UCSD-AML1 (cell line): Measurements from ENCODE around the gene PBX2.
"Not testable (repeated sequence)": the region's sequence is repeated elsewhere in the genome, so short reads cannot be mapped to it uniquely, and the experiment has no call there.

Source experiments
- DNase-seq: peaks from one replicate; lab custom pipeline; 2025; ENCODE audit not compliant: unreplicated experiment; lab: John Stamatoyannopoulos, UW

Gene PBX2

DNA sequence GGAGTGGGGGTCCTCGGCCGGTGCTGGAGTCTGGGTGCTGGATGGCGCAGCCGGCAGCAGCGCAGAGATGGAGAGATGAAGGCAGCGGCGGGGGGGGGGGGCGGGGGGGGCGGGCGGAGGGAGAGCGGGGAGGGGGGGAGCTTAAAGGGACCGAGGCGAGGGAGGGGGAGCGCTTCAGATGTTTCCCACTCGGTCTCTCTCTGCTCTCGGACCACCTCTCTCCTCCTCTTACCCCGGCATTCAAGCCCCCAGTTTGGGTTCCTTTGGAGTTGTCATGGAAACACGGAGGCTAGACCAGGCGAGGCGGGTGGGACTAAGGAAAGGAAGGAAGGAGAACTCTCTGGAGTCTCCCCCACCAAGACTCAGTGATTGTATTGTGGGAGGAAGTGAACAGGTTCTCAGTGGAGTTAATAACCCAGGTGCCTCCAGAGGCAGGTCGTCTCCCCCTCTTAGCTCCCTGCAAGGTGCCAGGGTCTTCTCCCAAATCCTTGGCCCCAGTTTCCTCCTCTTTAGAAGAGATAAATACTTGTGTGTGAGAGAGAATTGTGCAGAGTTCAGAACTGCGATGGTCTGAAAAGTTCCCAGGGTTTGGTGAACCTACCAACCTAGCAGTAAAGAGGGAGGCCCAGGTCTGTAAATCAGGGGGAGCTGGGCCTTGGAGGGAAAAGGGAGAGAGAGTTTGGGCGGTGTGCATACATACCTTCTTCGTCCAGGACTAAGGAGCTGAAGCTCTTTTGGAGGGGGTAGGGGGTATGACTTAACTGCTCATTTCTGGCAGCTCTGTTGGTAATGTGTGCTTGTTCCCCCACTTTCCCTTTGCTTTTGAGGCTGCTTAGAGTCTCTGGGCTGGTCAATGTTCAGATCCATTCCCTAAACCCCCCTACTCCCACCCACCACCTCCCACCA lies 37.9 kb downstream of the PBX2 start, which contains the start of gene PRRT1:
Gene PRRT1, minus strand, starts transcription at position 77 of the 906 bp plus-strand sequence. CDS start 112 bp downstream, outside the sequence.
- no peak for DNase-seq

DNA sequence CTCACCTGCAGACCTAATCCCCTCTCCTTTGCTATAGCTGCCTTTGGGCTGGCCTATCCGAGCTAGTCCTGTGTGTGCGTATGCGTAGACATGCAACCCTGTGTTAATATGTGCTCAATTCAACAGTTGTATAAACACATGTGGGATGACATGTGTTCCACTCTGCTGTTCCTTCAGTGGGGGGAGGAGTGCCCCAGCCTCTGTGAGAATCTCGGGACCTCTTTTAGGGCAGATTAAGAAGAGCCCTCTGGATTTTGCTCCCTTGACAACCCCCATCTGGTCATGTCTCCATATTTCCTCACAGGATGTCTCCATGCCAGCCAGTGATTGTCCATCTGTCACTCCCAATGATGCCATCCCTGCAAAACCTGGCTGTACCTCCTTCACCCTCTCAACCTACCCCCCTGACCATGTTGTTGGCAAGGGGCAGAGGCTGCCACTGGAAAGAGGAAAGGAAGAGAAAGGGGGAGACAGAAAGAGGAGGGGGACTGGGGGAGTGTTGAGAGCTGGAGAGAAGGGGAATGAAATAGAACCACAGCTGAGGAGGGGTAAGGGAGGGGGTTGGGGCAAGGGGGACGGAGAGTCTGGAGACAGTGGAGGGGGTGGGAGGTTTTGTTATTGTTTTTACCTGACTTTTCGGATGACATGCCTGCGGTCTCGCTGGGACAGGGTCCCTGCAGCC lies 38.7 kb downstream of the PBX2 start:
- DNase-seq = no peak

DNA sequence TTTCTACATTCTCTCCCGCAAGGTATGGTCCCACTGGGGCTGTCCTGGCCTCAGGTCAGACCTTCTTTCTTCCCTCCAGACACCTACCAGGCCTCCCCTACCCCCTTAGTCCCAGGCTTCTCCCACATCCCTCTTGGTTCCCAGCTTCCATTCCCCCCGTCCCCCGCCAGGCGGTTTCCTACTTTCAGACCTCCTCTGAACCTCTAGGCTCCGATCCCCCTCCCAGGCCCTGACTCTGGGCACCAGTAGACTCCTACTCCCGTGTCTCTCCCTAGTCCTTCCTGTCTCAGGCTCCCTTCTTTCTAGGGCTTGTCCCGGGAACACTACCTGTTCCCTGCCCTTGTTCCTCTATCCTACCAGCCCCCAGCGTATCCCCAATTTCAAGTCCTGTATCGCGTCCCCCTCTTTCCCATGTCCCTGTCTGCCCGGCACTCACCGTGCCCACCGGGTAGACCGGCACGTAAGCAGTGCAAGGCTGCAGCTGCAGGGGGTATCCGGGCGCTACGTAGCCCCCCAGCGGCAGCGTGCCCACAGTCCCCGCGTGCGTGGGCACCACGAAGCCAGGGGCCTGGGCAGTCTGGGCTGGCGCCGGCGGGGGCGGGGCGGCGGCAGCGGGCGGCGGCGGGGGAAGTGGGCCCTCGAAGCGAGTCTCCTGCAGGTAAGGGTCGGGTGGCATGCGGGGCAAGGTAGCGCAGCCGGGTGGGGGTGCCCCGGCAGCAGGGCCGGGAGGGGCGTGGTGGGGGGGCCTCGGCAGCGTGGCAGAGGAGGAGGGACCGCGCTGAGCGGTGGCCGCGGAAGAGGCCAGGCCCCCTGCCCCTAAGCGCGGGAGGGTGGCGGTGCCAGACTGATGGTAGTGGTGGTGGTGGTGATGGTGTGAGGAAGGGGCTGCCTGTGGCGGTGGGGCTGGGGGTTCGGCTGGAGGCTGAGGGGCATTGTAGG lies 39.8 kb downstream of the PBX2 start:
- DNase-seq = no peak

DNA sequence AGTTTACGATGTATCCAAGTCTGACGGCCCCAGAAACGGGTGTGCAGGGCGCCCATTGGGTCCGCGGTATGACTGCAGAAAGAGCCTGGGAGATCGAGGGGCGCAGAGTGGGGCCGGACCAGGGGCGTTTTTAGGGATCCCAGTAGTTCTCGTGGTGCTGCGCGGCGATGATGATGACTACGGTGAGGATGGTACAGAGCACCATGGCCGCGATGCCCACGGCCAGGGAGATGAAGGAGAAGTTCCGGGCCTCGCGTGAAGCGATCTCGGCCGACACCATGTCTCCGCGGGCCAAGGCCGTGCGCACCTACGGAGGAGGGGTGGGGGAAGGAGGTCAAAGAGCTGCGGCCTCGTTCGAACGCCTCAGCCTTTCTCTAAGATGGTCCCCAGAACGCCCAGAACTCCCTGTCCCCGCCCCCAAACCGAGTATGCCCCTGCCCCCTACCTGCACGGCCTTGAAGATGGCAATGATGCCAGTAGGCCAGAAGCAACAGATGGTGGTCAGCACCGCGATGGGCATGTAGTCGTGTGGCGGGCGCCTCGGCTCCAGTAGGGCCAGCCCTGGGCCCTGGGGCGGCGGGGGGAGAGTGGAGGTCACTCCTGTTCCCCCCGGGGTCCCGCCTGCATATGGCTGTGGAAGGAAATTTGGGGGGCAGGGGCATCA lies 40.8 kb downstream of the PBX2 start:
- no peak for DNase-seq

DNA sequence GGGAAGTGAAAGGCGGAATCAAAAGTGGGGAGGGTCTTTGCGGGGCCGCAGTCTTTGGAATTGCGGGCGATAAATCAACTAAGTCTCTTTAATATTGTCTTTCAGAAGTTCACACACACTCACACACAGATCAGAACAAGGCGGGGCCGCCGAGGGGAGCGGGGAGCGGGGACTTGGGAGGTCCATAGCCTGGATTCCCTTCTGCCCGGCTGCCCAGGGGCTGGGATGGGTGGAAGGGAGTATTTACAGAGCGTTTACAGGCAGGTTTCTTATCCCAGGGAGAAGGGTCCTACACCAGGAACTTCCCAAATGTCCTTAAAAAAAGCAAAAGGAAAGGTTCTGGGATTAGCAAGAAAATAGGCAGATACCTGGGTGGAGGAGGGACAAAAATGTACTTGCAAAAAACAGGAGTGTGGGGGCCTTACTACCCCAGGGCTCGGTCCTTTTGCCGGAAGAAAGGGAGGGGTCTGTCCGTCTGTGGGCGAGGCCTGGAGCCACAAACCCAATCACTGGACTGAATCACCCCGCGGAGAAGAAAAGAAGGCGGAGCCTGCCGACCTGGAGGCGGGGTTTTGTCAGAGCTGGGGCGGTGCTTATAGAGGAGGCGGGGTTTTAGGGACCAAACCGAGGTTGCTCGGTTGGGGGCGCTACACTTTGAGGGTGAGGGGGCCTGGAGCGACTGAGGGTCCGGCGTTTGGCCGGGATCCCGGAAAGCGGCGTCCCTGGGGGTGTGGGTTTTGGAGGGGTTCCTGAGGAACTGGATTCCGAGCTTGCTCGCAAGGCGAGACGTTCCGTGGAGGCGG lies 41.5 kb downstream of the PBX2 start:
- DNase-seq = no peak

DNA sequence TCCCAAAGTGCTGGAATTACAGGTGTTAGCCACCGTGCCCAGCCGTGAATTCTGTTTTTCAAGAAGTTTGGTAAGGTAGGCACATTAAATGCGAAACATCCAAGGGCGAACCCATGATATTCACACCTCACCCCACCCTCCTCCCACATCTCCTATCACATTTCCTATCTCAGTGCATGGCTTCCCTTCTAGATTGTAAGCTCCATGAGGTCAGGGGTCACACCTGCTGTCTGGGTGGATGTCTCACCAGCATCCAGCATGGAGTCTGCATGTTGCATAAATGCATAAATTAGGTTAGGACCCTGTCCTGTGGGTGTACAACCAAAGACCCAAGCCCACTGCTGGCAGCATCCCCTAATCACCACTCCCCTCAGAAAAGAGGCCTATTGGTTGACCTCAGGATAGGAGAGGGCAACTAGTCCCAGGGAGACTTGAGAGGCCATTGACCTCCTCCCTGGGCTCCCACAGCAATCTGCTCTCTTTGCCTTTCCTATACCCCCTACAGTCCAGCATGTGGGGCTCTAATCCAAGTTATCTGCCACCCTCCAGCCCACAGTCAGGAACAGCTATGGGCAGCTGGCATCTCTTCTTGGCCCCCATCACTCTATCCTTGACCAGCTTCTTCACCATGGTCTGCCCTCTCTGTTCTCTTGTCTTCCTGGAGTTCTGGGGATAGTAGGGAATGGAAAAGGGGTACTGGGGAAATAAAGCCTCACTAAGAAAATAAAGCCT lies 42.4 kb downstream of the PBX2 start:
- no peak for DNase-seq

DNA sequence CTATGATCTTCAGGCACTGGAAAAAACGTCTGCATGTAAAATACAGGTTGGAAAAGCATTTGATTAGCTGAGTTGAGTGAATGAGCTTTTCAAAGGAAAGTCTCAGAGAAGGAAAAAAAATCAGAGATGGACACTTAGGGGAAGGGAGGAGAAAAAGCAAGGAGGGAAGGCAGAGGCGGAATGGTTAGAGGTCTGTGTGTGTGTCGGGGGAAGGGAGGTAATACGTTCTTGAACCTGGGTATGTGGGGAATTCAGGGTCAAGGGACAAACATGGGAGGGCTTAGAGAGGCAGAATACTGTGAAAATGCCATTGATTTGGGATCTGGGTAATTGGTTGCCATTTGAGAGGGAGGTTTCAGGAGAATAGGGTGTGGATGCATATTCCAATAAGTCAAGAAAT lies 43.3 kb downstream of the PBX2 start:
- no peak for DNase-seq

DNA sequence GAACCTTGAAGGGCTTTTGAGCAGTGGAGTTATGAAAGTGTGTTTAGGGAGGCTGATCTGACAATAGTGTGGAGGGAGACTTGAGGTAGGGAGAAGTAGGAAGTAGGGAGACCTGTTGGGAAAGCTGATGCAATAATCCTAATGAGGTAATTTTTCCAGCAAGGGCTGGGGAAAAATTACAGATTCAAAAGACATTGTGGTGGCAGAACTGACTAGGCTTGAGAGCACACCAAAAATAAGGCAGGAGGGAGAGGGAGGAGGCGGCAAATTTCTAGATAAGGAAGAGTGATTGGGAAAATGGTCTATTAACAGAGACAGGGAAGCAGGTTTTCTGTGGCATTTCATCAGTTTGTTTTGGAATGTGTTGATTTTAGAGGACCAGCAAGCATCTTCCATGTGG lies 43.7 kb downstream of the PBX2 start:
- DNase-seq = no peak

DNA sequence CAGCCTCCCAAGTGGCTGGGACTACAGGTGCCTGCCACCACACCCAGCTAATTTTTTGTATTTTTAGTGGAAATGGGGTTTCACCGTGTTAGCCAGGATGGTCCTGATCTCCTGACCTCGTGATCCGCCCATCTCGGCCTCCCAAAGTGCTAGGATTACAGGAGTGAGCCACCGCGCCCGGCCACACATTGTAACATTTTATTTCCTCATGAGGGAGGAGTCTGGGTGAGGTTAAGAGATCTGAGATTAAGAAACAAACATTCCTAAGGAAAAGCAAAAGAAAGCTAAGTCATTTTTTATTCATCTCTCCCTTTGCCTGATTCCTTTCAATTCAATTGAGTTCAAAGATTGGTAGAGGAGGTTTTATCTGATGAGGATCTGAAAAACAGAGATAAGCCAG lies 45.8 kb downstream of the PBX2 start:
- not testable (repeated sequence) for DNase-seq

DNA sequence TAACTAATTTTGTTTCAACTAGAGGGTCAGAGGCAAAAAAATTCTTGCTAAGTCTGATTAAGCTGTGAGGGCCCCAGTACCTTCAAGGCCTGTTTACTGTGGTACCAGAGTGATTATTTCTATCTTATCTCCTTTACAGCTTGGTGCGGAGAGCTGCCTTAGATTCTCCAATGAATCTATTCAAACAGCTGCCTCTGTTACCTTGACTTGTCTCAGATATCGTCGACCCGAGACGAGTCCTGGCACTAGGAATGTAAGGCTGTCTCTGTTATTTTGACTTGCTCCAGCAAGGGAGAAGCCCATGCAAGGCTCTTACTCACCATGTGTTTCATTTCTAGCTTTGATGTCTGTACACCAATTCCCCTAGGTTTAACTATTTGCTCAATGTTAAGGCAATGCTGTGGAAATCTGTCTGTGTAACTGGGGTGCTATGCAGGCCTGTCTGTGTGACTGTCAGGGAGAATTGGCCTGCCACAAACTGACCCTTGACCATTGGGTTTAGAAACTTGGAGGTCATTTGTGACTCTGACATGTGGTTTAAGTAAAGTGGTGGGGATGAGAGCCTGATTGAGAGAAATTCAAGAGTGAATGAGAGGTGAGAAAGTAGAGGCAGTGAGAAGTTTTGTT lies 49.5 kb downstream of the PBX2 start:
- DNase-seq = no peak

DNA sequence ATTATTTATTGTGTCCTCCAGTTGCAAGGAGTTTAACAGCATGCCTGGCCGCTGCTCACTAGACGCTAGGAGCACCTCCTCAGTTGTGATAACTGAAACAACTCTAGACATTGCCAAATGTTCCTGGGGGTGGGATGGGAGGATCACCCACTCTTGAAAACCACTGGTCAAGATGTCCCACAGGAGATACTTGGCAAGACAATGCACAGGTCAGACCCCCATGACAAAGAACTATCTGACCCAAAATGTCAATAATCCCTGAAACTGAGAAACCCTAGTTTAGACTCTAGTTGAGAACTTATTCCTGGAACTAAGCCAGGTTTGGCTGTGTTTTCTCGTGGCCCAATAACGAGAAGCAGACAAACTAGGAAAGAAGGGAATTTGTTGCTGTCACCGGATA lies 50.4 kb downstream of the PBX2 start:
- DNase-seq = no peak

DNA sequence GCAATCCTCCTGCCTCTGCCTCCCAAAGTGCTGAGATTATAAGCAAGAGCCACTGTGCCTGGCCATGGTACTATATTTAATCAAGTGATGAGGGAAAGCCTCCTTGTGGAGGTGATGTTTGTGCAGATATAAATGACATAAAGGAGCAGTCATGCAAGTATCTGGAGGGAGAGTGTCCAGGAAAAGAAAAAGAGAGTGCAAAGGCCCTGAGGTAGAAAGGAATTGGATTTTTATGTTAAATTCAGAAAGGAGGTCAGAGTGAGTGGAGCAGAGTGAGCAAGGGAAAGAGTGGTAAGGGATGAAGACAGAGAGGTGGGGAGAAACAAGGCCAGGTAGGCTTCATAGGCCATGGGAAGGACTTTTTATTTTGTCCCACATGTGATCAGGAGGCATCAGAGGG lies 52.5 kb downstream of the PBX2 start:
- DNase-seq = no peak
